Lower leg skin (tissue), 4 donors: ENCODE measurements around the gene HIPK2. TPM values are rescaled to one million over a fixed set of nuclear protein-coding genes. Genes with fewer than 3 reads are reported as not detected.
A peak's percentile ranks its signal among the peaks of the same experiment; 100 is the strongest.

Experiments
- DNase-seq, 2 donors: peaks; one replicate each; pipeline ENCODE4 v3.0.0-alpha.2; 2019; ENCODE audit warnings: low spot score in 2 of 2
- H3K4me3 ChIP-seq: fragments of 200-600 bp; sonication (generic); 2 replicates; pipeline ENCODE4 v1.5.1; 2017; ENCODE audit warnings: mild to moderate bottlenecking, low read depth; ENCODE audit not compliant: poor library complexity, severe bottlenecking
- POLR2A ChIP-seq, 2 donors: fragments of 450-650 bp; IDR thresholded peaks; one replicate each; pipeline ENCODE4 v1.6.1; 2016 to 2017; ENCODE audit warnings: antibody characterized with exemption in 2 of 2, mild to moderate bottlenecking in 1 of 2, moderate library complexity in 1 of 2
- WGBS, 2 donors: methylation state at CpG; one replicate each; pipeline ENCODE4 v1.1.5; 2018; 5-methylcytosine and 5-hydroxymethylcytosine counted together
- intact Hi-C: fragments of 100-400 bp; cut with DNase I; formaldehyde crosslinking; loops from one replicate; pipeline ENCODE4 v1.15.0; 2023; ENCODE audit warnings: low total_unique reads
- total RNA-seq, 4 donors: library from RNA; depleted of rRNA; stranded (reverse); fragments of >200 nt; gene quantifications; one replicate each; pipeline ENCODE4 v1.1.0, GENCODE V29; 2016
- TF ChIP-seq, protein P1 (sequence below), 3 donors: fragments of 450-650 bp; IDR thresholded peaks; one replicate each; pipeline ENCODE4 v1.5.1; 2016; ENCODE audit warnings: antibody characterized with exemption in 3 of 3, mild to moderate bottlenecking in 3 of 3, moderate library complexity in 2 of 3

HIPK2 gene
- total RNA-seq, 4 donors from 2014 or later = 4.5 to 14.9 (median 10.4) TPM

DNA sequence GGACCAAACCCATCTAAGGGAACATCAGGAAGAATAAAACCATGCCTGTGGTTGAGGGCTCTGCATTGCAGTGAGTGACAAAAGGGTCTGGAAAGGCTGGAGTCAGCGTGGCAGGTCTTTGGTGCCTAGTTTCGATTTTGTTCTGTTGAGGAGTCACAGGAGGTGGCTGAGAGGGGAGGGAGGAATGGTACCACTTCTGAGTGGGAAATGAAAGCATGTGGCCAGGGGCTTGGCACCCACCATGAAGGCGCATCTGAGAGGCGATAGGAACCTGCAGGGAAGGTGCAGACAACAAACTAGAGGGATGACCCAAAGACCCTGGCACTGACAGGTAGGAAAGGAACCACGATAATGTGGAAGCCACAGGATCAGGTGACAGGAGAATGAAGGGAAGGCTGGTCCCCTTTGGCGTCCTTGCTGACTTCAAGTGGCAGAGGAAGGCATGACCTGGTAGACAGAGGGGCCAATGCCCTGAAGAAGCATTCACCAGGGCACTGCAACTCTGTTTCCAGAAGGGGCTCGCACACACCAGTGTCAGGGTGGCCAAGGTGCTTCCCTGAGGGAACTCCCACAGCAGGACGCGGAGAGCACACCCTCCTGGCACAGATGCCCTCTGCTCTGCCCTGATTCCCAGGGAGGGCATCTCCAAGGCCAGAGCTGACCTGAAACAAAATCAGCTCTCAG is 41.7 kb downstream of the HIPK2 start:
- WGBS, 2 donors = 86 to 91% methylated on average over 9 of the region's 9 CpGs
- TF ChIP-seq POLR2A (IDR thresholded peaks at IDR 0.05) = no peak
- TF ChIP-seq, protein P1, sequence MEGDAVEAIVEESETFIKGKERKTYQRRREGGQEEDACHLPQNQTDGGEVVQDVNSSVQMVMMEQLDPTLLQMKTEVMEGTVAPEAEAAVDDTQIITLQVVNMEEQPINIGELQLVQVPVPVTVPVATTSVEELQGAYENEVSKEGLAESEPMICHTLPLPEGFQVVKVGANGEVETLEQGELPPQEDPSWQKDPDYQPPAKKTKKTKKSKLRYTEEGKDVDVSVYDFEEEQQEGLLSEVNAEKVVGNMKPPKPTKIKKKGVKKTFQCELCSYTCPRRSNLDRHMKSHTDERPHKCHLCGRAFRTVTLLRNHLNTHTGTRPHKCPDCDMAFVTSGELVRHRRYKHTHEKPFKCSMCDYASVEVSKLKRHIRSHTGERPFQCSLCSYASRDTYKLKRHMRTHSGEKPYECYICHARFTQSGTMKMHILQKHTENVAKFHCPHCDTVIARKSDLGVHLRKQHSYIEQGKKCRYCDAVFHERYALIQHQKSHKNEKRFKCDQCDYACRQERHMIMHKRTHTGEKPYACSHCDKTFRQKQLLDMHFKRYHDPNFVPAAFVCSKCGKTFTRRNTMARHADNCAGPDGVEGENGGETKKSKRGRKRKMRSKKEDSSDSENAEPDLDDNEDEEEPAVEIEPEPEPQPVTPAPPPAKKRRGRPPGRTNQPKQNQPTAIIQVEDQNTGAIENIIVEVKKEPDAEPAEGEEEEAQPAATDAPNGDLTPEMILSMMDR (IDR thresholded peaks at IDR 0.05) = no peak
- intact Hi-C loops = no loop called here
- peak in 1 of 2 donors; percentile 72 for DNase-seq
- no peak overlapping the region for H3K4me3 ChIP-seq

DNA sequence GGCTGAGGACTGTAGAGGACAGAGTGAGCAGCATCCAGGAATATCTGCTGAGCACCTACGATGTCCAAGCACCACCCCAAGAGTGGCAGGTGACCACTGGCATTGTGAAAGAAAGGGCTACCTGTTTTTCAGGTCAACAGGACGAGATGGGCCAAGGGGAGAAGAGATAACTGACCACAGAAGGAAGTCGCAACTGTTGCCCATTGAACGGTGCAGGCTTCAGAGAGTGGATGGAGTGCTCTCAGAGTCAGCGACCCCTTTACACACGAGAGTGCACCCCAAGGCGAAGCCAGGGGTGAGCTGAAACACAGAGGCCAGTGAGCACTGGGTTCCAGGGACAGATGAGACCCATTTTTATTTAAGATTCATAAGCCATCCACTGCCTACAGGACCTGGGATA is 42.3 kb downstream of the HIPK2 start:
- TF ChIP-seq POLR2A (IDR thresholded peaks at IDR 0.05) = no peak
- TF ChIP-seq, protein P1 (IDR thresholded peaks at IDR 0.05) = no peak
- WGBS, 2 donors = 92 to 95% methylated on average over 7 of the region's 7 CpGs
- intact Hi-C loops = no loop called here
- H3K4me3 ChIP-seq = no peak overlapping the region
- DNase-seq = peak in 1 of 2 donors; percentile 80

DNA sequence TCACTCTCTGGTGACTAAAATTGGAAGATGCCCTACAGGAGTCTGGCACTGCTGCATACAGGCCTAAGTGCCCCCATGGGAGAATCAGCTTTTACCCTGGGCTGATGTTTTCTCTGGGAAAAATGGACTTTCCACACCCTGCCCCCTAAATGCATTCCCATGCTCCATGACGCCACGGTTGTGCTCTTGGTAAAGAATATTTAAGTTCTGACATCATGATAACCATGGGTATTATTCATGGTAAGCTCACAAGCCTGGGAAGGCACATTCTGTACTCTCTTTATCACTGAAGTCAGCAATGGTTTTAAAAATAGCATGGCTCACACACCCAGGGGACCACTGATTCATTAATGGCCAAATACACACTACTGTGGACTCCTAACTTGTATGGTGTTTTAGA is 43.4 kb downstream of the HIPK2 start:
- peak; percentile 65 to 82 for DNase-seq
- H3K4me3 ChIP-seq = no peak overlapping the region
- TF ChIP-seq POLR2A (IDR thresholded peaks at IDR 0.05) = no peak
- TF ChIP-seq, protein P1 (IDR thresholded peaks at IDR 0.05) = no peak
- 71 to 89% methylated on average over 2 of the region's 2 CpGs for WGBS, 2 donors
- intact Hi-C loops = no loop called here

DNA sequence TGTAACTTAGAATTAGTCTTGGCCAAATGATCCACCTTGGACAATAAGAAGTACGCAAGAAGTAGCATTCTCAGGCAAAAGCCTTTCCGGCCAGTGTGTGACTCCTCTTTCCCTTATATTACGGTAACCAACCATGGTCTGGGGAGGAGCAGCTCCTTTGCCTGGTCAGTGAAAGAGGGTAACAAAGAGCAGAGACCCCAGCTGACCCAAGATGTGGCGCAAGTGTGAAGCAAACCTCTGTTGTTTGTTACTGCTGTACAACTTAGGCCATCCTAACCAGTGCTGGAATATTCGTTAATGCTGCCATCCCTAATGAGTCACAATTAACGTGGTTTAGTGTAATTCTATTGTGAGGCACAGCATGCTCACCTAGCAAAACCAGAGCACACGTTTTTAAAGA is 44.0 kb downstream of the HIPK2 start:
- TF ChIP-seq, protein P1 (IDR thresholded peaks at IDR 0.05) = no peak
- no peak for TF ChIP-seq POLR2A (IDR thresholded peaks at IDR 0.05)
- intact Hi-C loops = no loop called here
- H3K4me3 ChIP-seq = no peak overlapping the region
- peak in 1 of 2 donors; percentile 34 for DNase-seq
- WGBS, 2 donors = 93% methylated on average over 7 of the region's 7 CpGs

- TF ChIP-seq, protein P1 (IDR thresholded peaks at IDR 0.05) = no peak
- TF ChIP-seq POLR2A (IDR thresholded peaks at IDR 0.05) = no peak
Observed at GRCh38 chr7:139732471-139733167, 45.2 kb downstream of the HIPK2 start.

More at GRCh38 chr7:139732471-139733167, 45.2 kb downstream of the HIPK2 start:
- no peak overlapping the region for H3K4me3 ChIP-seq
- DNase-seq = peak in 1 of 2 donors; percentile 39
- intact Hi-C loops = no loop called here
- WGBS, 2 donors = 87 to 100% methylated on average over 2 of the region's 2 CpGs
